Cardiac fibroblast (primary cell): ENCODE measurements around the gene HOTAIR.

Experiments
- DNase-seq, 2 donors: peaks; one replicate each; pipeline versions ENCODE4 v3.0.0 to v3.0.0-alpha.2; 2010; ENCODE audit warnings: low read depth in 2 of 2
- H3K4me3 ChIP-seq, 2 donors: replicated peaks in 1 of 2; 1 replicate in 1 of 2; 2 replicates in 1 of 2; pipeline ENCODE4 v1.5.1; 2011; ENCODE audit warnings: low read depth in 2 of 2, low read length in 2 of 2, mild to moderate bottlenecking in 2 of 2, moderate library complexity in 1 of 2
- TF ChIP-seq, protein P1 (sequence below): IDR thresholded peaks from one replicate; pipeline ENCODE4 v1.5.1; 2011; ENCODE audit warnings: low read depth, mild to moderate bottlenecking, low read length, inconsistent platforms

HOTAIR gene

DNA sequence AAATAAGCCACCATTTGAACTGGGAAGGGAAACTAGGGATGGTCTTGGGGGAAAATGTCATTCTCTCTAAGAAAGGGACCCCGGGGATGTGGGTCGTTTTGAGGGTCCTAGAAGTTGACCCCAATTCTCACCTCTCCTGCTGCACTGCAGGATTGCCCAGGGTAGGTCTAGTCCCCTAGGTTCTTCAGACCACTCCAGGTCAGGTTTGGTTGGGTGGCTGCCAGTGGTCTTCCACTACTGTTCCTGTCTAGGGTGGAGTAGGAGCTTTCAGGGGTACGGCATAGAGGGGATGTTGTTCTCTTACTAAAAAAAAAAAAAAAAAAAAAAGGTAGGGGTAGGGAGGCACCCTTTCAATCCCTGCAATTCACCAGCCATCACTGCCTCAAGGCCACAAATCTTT, 41.3 kb upstream of the HOTAIR start:
- DNase-seq, result no peak
- TF ChIP-seq, protein P1, sequence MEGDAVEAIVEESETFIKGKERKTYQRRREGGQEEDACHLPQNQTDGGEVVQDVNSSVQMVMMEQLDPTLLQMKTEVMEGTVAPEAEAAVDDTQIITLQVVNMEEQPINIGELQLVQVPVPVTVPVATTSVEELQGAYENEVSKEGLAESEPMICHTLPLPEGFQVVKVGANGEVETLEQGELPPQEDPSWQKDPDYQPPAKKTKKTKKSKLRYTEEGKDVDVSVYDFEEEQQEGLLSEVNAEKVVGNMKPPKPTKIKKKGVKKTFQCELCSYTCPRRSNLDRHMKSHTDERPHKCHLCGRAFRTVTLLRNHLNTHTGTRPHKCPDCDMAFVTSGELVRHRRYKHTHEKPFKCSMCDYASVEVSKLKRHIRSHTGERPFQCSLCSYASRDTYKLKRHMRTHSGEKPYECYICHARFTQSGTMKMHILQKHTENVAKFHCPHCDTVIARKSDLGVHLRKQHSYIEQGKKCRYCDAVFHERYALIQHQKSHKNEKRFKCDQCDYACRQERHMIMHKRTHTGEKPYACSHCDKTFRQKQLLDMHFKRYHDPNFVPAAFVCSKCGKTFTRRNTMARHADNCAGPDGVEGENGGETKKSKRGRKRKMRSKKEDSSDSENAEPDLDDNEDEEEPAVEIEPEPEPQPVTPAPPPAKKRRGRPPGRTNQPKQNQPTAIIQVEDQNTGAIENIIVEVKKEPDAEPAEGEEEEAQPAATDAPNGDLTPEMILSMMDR, result no peak
- no peak overlapping the region for H3K4me3 ChIP-seq

DNA sequence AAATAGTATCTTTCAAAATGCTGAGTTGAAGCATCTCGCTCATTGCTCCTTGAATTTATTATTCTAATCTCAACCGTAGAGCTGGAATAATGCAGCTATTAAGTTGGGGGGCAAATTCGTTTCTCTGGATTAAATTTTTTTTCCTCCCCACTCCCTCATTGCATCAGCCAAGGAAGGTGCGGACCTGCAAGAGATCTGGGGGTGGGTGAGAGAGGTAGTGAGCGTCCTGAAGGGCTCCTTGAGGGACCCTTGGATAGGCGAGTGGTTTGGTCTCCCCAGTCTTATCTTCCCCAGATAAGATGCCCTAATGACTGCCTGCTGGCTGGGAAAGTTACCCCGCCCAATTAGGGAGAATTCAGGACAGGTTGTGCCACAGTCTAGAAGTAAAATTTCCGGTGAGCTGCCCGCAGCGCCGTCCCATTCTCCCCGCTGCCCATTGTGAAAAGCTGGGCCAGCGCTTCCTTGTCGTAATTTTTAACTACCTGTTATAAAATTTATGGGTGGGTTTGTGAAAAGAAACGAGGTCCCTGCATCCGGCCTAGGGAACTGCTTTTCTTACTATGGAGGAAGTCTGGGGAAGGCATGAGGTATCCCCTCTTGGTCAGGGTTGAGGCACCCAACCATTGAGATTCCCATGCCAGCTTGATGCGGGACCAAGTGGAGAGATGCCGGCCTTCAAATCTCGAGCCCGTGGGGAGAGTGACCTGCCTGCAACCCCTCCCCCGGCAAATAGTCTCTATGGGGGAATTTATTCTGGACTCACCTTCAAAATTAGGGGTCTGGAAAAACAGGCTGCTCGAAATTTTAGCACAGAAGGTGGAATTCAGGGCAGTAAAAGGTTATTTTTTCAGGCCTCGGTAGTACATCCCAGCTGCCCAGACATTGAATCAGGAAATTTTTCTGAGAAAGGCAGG, 40.5 kb upstream of the HOTAIR start:
- TF ChIP-seq, protein P1, result no peak
- no peak for DNase-seq
- H3K4me3 ChIP-seq, result no peak overlapping the region

DNA sequence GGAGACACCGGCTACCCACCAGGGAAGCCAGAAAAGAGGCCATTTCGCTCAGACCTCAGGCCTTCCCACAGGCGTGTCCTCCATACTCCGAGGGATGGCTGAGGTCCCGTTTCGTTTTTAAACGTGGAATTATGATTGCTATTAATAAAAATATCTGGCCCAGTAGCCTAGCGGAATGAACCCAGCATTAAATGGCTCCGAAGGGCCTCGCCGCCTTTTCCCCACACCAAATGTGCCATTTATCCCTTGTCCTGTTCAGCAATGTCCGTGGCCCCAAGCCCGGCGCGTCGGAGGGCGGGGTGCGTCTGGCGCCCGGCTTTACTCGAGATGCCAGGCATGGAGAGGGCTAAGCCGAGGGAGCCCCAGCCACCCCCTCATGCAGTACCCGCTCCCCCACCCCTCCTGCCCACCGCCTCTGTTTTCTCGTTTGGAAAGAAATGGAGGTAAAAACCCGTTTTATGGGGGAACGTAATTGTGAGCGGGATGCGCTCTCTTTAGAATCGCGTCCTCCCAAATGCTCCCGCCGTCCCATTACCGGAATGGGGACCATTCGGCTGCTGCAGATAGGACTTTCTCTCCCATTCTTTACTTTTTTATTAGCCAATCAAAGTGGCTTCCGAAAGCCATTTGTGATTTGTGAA, 39.7 kb upstream of the HOTAIR start:
- DNase-seq, result no peak
- TF ChIP-seq, protein P1, result no peak
- H3K4me3 ChIP-seq, result no peak overlapping the region

DNA sequence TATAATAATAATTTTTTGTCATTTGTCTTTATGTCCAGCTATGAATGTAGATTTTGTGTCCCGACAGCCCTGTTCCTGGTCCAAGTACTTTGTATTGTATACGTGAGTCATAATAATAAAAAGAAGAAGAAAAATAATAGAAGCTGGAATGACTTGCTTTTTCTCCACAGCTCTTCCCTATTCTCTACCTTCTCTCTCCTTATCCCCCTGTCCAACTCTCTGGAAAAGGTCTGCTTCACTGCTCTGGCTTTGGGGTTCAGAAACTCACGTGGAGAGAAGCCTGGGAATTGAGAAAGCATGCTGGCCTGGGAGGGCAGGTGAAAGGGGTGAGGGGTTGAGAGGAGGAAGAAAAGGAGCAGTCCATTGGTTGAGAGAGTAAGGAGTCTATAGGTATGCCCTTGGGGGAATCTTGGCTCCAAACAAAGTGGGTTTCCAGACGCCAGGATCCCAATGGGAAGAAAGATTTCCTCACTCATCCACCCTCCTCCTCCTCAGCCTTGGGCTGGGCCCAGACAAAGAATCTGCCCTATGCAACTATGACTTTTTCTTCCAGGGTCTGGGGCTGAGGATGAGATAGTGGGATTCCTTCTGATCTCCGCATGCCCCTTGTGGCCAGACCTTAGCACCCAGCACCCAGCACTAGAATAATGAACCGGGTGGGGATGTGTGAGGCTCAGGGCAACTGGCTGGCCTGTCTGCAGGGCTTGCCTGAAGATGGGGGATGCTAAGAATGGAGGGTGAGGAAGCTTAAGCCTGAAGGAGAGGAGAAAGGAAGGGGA, 38.1 kb upstream of the HOTAIR start:
- TF ChIP-seq, protein P1, result no peak
- DNase-seq, result no peak
- no peak overlapping the region for H3K4me3 ChIP-seq

DNA sequence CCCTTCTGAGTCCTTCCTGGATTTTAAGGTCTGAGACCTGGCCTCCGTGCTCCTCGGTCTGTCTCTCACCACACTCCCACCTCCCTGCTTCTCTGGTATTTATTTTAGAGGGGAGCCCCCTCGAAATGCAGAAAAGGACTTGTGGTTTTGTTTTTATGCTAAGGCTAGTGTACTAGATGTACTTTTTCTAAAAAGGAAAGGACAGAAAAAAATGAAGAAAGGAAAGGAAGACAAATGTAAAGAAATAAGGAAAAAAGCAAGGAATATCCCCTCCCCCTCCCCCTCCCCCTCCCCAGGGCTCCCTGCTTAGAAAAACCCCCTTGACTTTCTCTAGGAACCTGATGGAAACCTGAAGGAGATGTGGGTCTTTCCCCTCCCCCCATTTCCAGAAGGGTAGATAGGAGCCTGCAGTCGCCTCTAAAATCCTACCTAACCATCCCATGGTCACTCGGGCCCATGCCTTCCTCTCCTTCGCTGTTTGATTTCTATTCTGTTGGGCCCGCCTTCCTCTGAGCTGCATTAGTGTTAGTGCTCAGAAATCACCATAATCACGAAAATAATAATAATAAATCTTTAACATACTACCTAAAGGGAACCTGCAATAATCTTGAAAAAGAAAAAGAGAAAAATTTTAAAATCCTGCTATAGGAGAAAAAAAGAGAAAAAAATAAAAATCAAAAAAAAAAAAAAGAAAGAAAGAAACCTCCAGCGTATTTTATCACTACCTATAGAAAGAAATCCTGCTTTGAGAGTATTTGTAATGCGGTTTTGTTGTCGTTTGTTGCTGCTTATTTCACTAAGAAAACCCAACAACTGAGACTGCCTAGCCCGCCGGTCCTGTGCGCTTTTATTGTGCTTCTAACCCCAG, 37.1 kb upstream of the HOTAIR start:
- TF ChIP-seq, protein P1, result no peak
- H3K4me3 ChIP-seq, result no peak overlapping the region
- no peak for DNase-seq
